Inflammatory macrophage treated with lipopolysaccharide for 4 hours (primary cell): ENCODE measurements around the gene NRGN.

Experiments used
- DNase-seq: peaks from one replicate; pipeline ENCODE4 v3.0.0-alpha.2; 2020

The NRGN gene

GRCh38 chr11:124759266-124760204 is 19.8 kb downstream of the NRGN start:
- no peak for DNase-seq

GRCh38 chr11:124760205-124760652 is 20.5 kb downstream of the NRGN start:
- DNase-seq = no peak

- DNase-seq = no peak
Observed at GRCh38 chr11:124760806-124761205, 21.1 kb downstream of the NRGN start.

GRCh38 chr11:124761301-124762104 is 21.8 kb downstream of the NRGN start:
- no peak for DNase-seq

GRCh38 chr11:124762105-124762623 is 22.4 kb downstream of the NRGN start, which contains the start of gene ESAM:
Gene ESAM (minus strand): TSS chr11:124762290. CDS start chr11:124762154, 136 bp downstream.
- peak; percentile 45 for DNase-seq

- no peak for DNase-seq
Observed at GRCh38 chr11:124762624-124763155, 22.9 kb downstream of the NRGN start.

- peak; percentile 56 for DNase-seq
Observed at GRCh38 chr11:124763156-124763947, 23.6 kb downstream of the NRGN start.

- no peak for DNase-seq
Observed at GRCh38 chr11:124766156-124766555, 26.4 kb downstream of the NRGN start.

- no peak for DNase-seq
Observed at GRCh38 chr11:124768914-124769313, 29.2 kb downstream of the NRGN start.

GRCh38 chr11:124769806-124770774 is 30.3 kb downstream of the NRGN start:
- DNase-seq = no peak

- DNase-seq = peak; percentile 57
Observed at GRCh38 chr11:124770959-124771358, 31.2 kb downstream of the NRGN start.

GRCh38 chr11:124776865-124777645 is 37.3 kb downstream of the NRGN start:
- no peak for DNase-seq

GRCh38 chr11:124778281-124778680 is 38.5 kb downstream of the NRGN start:
- no peak for DNase-seq

GRCh38 chr11:124779568-124779967 is 39.8 kb downstream of the NRGN start:
- no peak for DNase-seq

- no peak for DNase-seq
Observed at GRCh38 chr11:124783002-124783401, 43.3 kb downstream of the NRGN start.

GRCh38 chr11:124784051-124784450 is 44.3 kb downstream of the NRGN start:
- no peak for DNase-seq

GRCh38 chr11:124788521-124788920 is 48.8 kb downstream of the NRGN start:
- no peak for DNase-seq

- DNase-seq = peak; percentile 87
Observed at GRCh38 chr11:124791626-124792341, 52.0 kb downstream of the NRGN start.
